Tibial nerve (tissue), 4 donors: ENCODE results near the gene ARHGEF5.

Experiments
- CTCF ChIP-seq, 5 experiments: fragments of 200-600 bp in 3 of 5; fragments of 450-650 bp in 2 of 5; sonication (generic) in 3 of 5; IDR thresholded peaks; one replicate each; pipeline ENCODE4 v1.5.1; 2016 to 2019; ENCODE audit warnings: antibody characterized with exemption in 5 of 5, mild to moderate bottlenecking in 3 of 5, moderate library complexity in 2 of 5
- EP300 ChIP-seq, 2 donors: sonication (generic); formaldehyde crosslinking; IDR thresholded peaks; one replicate each; pipeline ENCODE4 v1.6.1; 2017; ENCODE audit warnings: antibody characterized with exemption in 2 of 2, mild to moderate bottlenecking in 1 of 2
- POLR2A ChIP-seq, 2 donors: fragments of 450-650 bp; IDR thresholded peaks; one replicate each; pipeline ENCODE4 v1.6.1; 2017; ENCODE audit warnings: antibody characterized with exemption in 2 of 2, mild to moderate bottlenecking in 2 of 2, moderate library complexity in 2 of 2

- TF ChIP-seq CTCF (IDR thresholded peaks at IDR 0.05) (no peak), EP300 (IDR thresholded peaks at IDR 0.05) (no peak), POLR2A (IDR thresholded peaks at IDR 0.05) (no peak)
Observed at GRCh38 chr7:144415858-144416257, 60.7 kb downstream of the ARHGEF5 start.
